AG09319 (cell line): ENCODE measurements around the gene F10.

Experiments used
- DNase-seq: peaks from one replicate; pipeline ENCODE4 v3.0.0-alpha.2; 2010; ENCODE audit warnings: low read depth; ENCODE audit errors: extremely low read depth
- TF ChIP-seq, protein P1 (sequence below): IDR thresholded peaks from 2 replicates; pipeline ENCODE4 v1.5.1; 2011; ENCODE audit warnings: low read depth, mild to moderate bottlenecking, inconsistent platforms, low read length, moderate library complexity

Gene F10

DNA sequence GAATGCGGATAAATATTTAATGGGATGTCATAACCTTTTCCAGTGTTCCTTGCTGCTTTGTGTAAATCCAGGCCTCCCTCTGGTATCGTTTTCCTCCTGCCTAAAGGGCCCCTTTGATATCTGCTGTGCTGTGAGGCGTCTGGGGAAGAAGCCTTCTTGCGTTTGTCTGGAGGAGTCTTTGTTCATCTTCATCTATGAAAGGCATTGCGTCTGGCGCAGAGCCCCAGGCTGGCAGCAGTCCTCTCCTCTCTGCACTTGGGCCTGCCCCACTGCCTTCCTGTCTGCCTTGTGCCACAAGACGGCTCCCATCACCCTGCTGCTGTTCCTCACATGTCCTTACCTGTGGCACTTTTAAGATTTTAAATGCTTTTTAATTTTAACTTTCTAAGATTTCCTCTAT lies 45.6 kb downstream of the F10 start:
- DNase-seq: no peak
- TF ChIP-seq, protein P1, sequence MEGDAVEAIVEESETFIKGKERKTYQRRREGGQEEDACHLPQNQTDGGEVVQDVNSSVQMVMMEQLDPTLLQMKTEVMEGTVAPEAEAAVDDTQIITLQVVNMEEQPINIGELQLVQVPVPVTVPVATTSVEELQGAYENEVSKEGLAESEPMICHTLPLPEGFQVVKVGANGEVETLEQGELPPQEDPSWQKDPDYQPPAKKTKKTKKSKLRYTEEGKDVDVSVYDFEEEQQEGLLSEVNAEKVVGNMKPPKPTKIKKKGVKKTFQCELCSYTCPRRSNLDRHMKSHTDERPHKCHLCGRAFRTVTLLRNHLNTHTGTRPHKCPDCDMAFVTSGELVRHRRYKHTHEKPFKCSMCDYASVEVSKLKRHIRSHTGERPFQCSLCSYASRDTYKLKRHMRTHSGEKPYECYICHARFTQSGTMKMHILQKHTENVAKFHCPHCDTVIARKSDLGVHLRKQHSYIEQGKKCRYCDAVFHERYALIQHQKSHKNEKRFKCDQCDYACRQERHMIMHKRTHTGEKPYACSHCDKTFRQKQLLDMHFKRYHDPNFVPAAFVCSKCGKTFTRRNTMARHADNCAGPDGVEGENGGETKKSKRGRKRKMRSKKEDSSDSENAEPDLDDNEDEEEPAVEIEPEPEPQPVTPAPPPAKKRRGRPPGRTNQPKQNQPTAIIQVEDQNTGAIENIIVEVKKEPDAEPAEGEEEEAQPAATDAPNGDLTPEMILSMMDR: no peak

DNA sequence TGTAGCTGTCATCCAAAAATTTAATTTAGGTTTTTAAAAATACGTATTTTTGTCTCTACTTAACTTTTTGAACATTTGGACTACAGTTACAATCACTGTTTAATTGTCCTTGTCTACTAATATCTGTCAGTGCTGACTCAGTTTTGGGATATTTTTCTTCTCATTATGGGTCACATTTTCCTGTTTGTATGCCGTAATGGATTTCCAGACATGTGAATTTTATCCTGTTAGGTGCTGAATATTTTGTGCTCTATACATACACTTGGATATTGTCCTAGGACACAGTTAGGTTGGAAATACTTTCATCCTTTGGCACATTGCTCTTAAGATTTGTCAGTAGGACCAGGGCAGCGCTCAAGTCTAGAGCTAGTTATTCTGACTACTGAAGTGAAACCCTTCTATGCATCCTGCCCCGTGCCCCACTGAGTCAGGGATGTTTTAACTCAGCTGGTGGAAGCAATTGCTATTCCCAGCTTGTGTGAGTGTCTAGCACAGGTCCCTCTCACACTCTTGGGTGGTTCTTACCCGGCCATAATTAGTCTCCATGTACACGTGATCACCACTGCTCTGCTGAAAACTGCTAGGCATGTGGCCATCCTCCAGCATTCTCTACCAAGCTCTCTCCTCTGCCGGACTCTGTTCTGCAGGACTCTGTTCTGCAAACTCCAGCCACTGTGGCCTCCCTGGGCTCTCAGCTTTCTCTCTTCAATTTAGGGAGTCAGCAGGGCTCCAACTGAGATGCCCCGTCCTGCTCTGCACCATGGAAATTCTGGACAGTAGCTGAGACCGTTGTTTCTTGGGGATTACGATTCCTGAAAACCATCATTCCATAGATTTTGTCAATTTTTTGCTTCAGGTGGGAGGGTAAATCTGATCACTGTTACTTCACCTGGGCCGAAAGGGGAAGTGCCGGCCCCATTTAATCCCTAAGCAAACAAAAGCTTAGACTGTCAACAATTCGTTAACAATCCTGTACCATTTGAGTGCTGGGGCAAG lies 47.0 kb downstream of the F10 start:
- DNase-seq: no peak
- TF ChIP-seq, protein P1: no peak

DNA sequence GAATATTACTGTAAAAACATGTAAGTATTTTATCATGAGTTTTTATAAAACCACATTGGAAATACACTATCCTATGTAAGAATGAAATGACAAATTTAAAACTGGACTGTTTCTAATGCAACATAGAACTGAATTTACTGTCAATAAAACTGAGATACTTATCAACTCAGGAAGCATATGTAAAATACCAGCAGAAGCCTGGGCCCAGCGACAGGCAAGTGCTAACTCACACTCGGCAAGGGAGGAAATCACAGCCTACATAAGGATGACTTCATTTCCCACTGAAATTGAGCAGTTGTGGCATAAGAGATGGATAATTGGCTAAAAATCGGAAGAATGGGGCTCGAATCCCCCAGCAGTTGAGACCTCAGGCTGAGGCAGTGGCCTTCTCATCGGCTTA lies 47.9 kb downstream of the F10 start:
- DNase-seq: no peak
- TF ChIP-seq, protein P1: no peak

DNA sequence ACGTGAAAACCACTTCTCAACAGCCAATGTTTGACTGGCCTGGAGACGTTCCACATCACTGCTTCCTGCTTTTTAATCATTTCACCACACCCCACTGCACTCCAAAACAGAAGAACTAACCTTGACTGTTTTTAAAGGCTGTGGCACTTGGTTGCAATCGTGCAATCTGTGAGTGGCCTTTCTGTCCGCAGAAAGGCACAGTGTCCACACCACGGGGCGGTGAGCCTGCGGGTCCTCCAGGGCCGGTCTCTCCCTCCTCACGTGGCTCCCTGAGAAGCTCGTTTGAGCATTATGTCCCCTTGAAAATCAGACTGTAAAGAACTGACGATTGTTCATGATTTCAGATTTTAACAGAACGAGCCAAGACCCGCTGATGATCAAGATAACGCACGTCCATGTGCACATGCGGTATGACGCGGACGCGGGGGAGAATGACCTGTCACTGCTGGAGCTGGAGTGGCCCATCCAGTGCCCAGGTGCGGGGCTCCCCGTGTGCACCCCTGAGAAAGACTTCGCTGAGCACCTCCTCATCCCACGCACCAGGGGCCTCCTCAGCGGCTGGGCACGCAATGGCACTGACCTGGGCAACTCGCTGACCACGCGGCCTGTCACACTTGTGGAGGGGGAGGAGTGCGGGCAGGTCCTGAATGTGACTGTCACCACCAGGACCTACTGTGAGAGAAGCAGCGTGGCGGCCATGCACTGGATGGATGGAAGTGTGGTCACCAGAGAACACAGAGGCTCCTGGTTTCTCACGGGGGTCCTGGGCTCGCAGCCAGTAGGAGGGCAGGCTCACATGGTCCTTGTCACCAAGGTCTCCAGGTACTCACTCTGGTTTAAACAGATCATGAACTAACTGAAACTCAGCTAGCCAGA lies 48.9 kb downstream of the F10 start:
- TF ChIP-seq, protein P1: no peak
- no peak for DNase-seq

DNA sequence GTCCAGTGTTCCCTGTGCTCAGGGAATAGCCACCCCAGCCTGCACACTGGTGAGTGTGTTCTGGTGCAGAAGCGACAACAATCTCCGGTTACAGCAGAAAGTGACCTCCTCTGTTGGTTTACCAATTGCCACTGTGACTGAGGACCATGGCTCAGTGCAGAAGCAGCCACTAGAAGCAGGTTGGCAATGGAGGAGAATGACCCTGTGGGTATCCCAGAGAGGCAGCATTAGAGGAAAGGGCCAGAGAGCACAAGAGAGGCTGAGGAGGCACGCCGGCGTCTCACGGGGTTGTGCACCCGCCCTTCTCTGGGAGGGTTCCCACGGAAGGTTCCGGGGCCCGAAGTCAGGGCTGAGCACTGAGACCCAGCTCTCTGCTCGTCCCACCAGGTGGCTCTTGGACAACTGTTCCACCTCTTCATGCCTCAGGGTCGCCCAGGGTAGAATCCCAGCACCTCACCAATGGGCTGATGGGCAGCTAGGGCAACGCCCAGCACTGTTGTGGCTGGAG lies 49.9 kb downstream of the F10 start:
- TF ChIP-seq, protein P1: no peak
- no peak for DNase-seq

DNA sequence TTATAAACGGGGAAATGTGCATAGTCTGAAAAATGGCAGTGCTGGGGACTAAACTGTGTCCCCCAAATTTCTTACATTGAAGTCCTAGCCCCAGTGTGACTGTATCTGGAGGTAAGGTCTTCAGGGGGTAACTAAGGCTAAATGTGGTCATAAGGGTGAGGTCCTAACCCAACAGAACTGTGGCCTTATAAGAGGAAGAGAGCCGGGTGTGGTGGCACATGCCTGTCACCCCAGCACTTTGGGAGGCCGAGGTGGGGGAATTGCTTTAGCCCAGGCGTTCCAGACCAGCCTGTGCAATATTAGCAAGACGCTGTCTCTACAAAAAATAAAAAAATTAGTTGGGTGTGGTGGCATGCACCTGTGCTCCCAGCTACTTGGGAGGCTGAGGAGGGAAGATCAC lies 53.7 kb downstream of the F10 start:
- TF ChIP-seq, protein P1: no peak
- DNase-seq: no peak

DNA sequence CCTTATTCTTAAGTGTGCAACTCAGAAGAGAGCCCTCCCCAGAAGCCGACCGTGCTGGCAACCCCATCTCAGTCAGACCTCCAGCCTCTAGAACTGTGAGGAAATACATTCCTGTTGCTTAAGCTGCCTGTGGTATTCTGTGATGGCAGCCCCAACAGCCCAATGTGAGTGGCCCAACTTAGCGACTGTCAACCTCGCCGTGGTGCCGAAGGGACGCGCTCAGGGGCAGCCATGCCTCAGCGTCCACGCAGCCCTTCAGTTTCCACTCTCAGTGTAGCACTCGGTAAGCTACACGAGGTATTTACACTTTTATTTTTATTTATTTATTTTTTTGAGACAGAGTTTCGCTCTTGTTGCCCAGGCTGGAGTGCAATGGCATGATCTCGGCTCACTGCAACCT lies 54.2 kb downstream of the F10 start:
- TF ChIP-seq, protein P1: no peak
- DNase-seq: no peak
